HepG2 (cell line): ENCODE results near the gene BICRAL. TPM values are rescaled to one million over a fixed set of nuclear protein-coding genes. Genes with fewer than 3 reads are reported as not detected.
"Not testable (repeated sequence)": the region's sequence is repeated elsewhere in the genome, so short reads cannot be mapped to it uniquely, and the experiment has no call there.

Experiments used
- ATAC-seq: fragments of 200-7000 bp; cut with Tn5 transposase; 3 replicates; pipeline ENCODE4 v1.9.1; 2020; ENCODE audit warnings: mild to moderate bottlenecking, moderate library complexity
- BruUV-seq: library from RNA; stranded (reverse); fragments of 400-500 nt; replicated peaks from 2 replicates; lab custom pipeline; 2021; lab: Mats Ljungman, UMichigan
- CTCF ChIA-PET: fragments of 300-600 bp; formaldehyde crosslinking; extraction: SDS; loops from one replicate; lab custom pipeline; 2021; ENCODE audit warnings: low total read pairs, inconsistent platforms, low intra/inter-chr PET ratio; lab: Yijun Ruan, JAX
- POLR2A ChIA-PET: fragments of 350-600 bp; sonication (Branson Sonifier 250); formaldehyde crosslinking; loops from one replicate; lab custom pipeline; 2020; ENCODE audit warnings: antibody characterized with exemption, inconsistent platforms; lab: Yijun Ruan, JAX
- DNase-seq: peaks from one replicate; pipeline ENCODE4 v3.0.0-alpha.2; 2015; ENCODE audit warnings: low spot score
- FAIRE-seq: peaks from 3 replicates; lab custom pipeline; 2011; peaks lifted over from hg19 to GRCh38; lab: Jason Lieb, UNC
- H2AFZ ChIP-seq: one replicate; pipeline ENCODE4 v1.6.1; 2011; ENCODE audit warnings: low read length, inconsistent platforms
- H3K27ac ChIP-seq: fragments of 300-600 bp; 3 replicates; pipeline ENCODE4 v1.8.0; 2011; ENCODE audit warnings: mixed run types, mild to moderate bottlenecking, mixed read lengths, low read length, inconsistent platforms; ENCODE audit not compliant: insufficient read depth; ENCODE audit errors: extremely low read length
- H3K27me3 ChIP-seq, 2 experiments: fragments of 200-600 bp in 1 of 2; 2 replicates in 1 of 2; 3 replicates in 1 of 2; pipeline versions ENCODE4 v1.6.0 to v1.8.0; 2011; ENCODE audit warnings: low read length in 2 of 2, mild to moderate bottlenecking in 2 of 2, moderate library complexity in 2 of 2, inconsistent platforms in 1 of 2; ENCODE audit not compliant: insufficient read depth in 2 of 2, control insufficient read depth in 1 of 2
- H3K36me3 ChIP-seq, 2 experiments: fragments of 200-600 bp in 1 of 2; replicated peaks in 1 of 2; 2 replicates in 1 of 2; 3 replicates in 1 of 2; pipeline versions ENCODE4 v1.5.1 to v1.8.0; 2011; ENCODE audit warnings: low read length in 2 of 2, inconsistent platforms in 1 of 2; ENCODE audit not compliant: insufficient read depth in 2 of 2, control insufficient read depth in 1 of 2
- H3K4me1 ChIP-seq: 2 replicates; pipeline ENCODE4 v1.5.1; 2012; ENCODE audit warnings: low read length, inconsistent platforms; ENCODE audit not compliant: insufficient read depth
- H3K4me2 ChIP-seq: 2 replicates; pipeline ENCODE4 v1.6.0; 2011; ENCODE audit warnings: low read depth, low read length, inconsistent platforms
- H3K4me3 ChIP-seq, 3 experiments: fragments of 200-600 bp in 1 of 3; sonication (generic), shearing (Covaris generic) in 1 of 3; replicated peaks in 1 of 3; 2 replicates each; pipeline ENCODE4 v1.5.1; 2011 to 2016; ENCODE audit warnings: low read length in 3 of 3, inconsistent platforms in 2 of 3, low read depth in 2 of 3, mild to moderate bottlenecking in 2 of 3, control low read depth in 1 of 3, mixed read lengths in 1 of 3; ENCODE audit not compliant: insufficient read depth in 1 of 3
- H3K79me2 ChIP-seq: one replicate; pipeline ENCODE4 v1.6.1; 2011; ENCODE audit warnings: low read length, inconsistent platforms; ENCODE audit not compliant: insufficient read depth
- H3K9ac ChIP-seq: 2 replicates; pipeline ENCODE4 v1.6.0; 2011; ENCODE audit warnings: mild to moderate bottlenecking, low read depth, low read length, inconsistent platforms; ENCODE audit not compliant: insufficient read depth
- H3K9me3 ChIP-seq: 2 replicates; pipeline ENCODE4 v1.5.1; 2012; ENCODE audit warnings: mild to moderate bottlenecking, low read length
- H4K20me1 ChIP-seq: 2 replicates; pipeline ENCODE4 v1.6.0; 2011; ENCODE audit warnings: inconsistent platforms, mild to moderate bottlenecking, low read length, moderate library complexity; ENCODE audit not compliant: insufficient read depth
- FOXA1 ChIP-seq, 2 experiments: fragments of 450-650 bp in 1 of 2; sonication (generic) in 1 of 2; formaldehyde crosslinking in 1 of 2; IDR thresholded peaks; 2 replicates each; pipeline versions ENCODE4 v1.4.0 to v1.6.1; 2016 to 2020; ENCODE audit warnings: missing genetic modification reagents in 1 of 2
- LCORL ChIP-seq, 2 experiments: fragments of 450-650 bp in 1 of 2; sonication (generic) in 1 of 2; formaldehyde crosslinking in 1 of 2; IDR thresholded peaks; 2 replicates each; pipeline versions ENCODE4 v1.5.0 to v1.6.1; 2017 to 2020; ENCODE audit warnings: antibody characterized with exemption in 1 of 2, missing genetic modification reagents in 1 of 2
- SOX6 ChIP-seq, 2 experiments: fragments of 450-650 bp in 1 of 2; sonication (generic) in 1 of 2; formaldehyde crosslinking in 1 of 2; IDR thresholded peaks; 2 replicates each; pipeline versions ENCODE4 v1.4.0 to v1.6.1; 2017 to 2020; ENCODE audit warnings: antibody characterized with exemption in 1 of 2, mild to moderate bottlenecking in 1 of 2, missing genetic modification reagents in 1 of 2
- TAF1 ChIP-seq: sonication (generic); formaldehyde crosslinking; IDR thresholded peaks from 2 replicates; pipeline ENCODE4 v1.4.0; 2020; ENCODE audit warnings: missing genetic modification reagents
- ZNF281 ChIP-seq: sonication (generic); formaldehyde crosslinking; IDR thresholded peaks from 2 replicates; pipeline ENCODE4 v1.4.0; 2020; ENCODE audit warnings: missing genetic modification reagents, borderline replicate concordance
- ZNF510 ChIP-seq: sonication (generic); formaldehyde crosslinking; IDR thresholded peaks from 2 replicates; pipeline ENCODE4 v1.4.0; 2020; ENCODE audit warnings: low read depth, mild to moderate bottlenecking, missing genetic modification reagents
- ZNF615 ChIP-seq: sonication (generic); formaldehyde crosslinking; IDR thresholded peaks from 2 replicates; pipeline ENCODE4 v1.5.0; 2020; ENCODE audit warnings: mild to moderate bottlenecking, missing genetic modification reagents, borderline replicate concordance
- WGBS: methylation state at CpG from one replicate; pipeline ENCODE4 v1.1.6; 2017; ENCODE audit warnings: low lambda C conversion rate; 5-methylcytosine and 5-hydroxymethylcytosine counted together
- in situ Hi-C: cut with HindIII; loops from 2 replicates; pipeline ENCODE4 v1.10.0; 2017; ENCODE audit warnings: low pct_unique_long_range_greater_than_20kb; ENCODE audit not compliant: extremely low pct_ligation_motif_present
- intact Hi-C: fragments of 100-400 bp; cut with micrococcal nuclease; formaldehyde crosslinking; loops from one replicate; pipeline ENCODE4 v1.10.0; 2022; ENCODE audit not compliant: unreplicated experiment
- polyA plus RNA-seq, 8 experiments: library from polyadenylated mRNA; depleted of rRNA in 3 of 8; stranded (reverse) in 7 of 8; unstranded in 1 of 8; fragments of >200 nt; fragmentation: Illumina TruSeq in 4 of 8; extraction: Trizol in 4 of 8; gene quantifications; 2 replicates each; pipeline versions ENCODE4 v1.2.1 to v1.2.3, GENCODE V29; 2011 to 2016; ENCODE audit warnings: low read depth in 4 of 8, missing spikeins in 1 of 8, mixed read lengths in 1 of 8; ENCODE audit not compliant: insufficient read depth in 1 of 8
- total RNA-seq, 5 experiments: library from RNA; depleted of rRNA; stranded (reverse); fragments of >200 nt; fragmentation: Illumina TruSeq; extraction: Trizol; gene quantifications; 2 replicates each; pipeline ENCODE4 v1.2.3, GENCODE V29; 2016; ENCODE audit warnings: low read depth in 1 of 5
- TF ChIP-seq, protein P1 (sequence below): sonication (generic); formaldehyde crosslinking; IDR thresholded peaks from 2 replicates; pipeline ENCODE4 v1.8.0; 2022; ENCODE audit warnings: mild to moderate bottlenecking, missing genetic modification reagents, moderate library complexity
- TF ChIP-seq, protein P2 (sequence below): sonication (generic); formaldehyde crosslinking; IDR thresholded peaks from 2 replicates; pipeline ENCODE4 v1.4.0; 2020; ENCODE audit warnings: low read depth, mild to moderate bottlenecking, missing genetic modification reagents

Gene BICRAL
- total and polyA plus RNA-seq, 2 of the 13 experiments (the other 11 are each of a cell fraction or from before 2014, with no cell fraction given), result 5.0 to 13.5 TPM

DNA sequence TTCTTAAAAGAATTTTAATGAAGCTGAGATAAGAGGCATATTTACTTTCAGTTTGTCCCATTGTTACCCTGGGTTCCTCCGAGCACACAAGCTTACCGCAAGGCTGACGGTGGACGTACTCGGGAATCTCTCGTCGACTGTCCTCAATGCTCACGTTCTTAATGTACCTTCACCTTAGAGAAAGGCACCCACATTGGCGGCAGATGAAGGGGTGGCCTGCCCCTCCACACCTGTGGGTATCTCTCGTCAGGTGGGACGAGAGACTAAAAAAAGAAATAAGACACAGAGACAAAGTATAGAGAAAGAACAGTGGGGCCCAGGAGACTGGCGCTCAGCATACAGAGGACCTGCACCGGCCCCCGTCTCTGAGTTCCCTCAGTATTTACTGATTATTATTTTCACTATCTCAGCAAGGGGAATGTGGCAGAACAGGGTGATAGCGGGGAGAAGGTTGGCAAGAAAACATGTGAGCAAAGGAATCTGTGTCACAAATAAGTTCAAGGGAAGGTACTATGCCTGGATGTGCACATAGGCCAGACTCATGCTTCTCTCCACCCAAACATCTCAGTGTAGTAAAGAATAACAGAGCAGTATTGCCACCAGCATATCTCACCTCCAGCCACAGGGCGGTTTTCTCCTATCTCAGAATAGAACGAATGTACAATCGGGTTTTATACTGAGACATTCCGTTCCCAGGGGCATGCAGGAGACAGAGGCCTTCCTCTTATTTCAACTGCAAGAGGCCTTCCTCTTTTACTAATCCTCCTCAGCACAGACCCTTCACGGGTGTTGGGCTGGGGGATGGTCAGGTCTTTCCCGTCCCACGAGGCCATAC, 120.8 kb downstream of the BICRAL start:
- not testable (repeated sequence) for FAIRE-seq; H3K36me3 ChIP-seq; H3K79me2 ChIP-seq; H3K27me3 ChIP-seq; H4K20me1 ChIP-seq; DNase-seq; H3K9me3 ChIP-seq; BruUV-seq; TF ChIP-seq LCORL, SOX6, FOXA1 (IDR thresholded peaks at IDR 0.05)
- peak overlapping the region; percentile 66 for H2AFZ ChIP-seq
- H3K9ac ChIP-seq, result peak overlapping the region; percentile 58
- ChIA-PET POLR2A (interaction anchor here (0.8 to 1.6 kb wide), 11 partner anchors 9 to 241 kb away, joined by 3 to 16 read pairs (median 7); partner anchors contain the start of genes CNPY3, CUL7, KLHDC3 and MEA1), CTCF (interaction anchor here (2.6 kb wide), 1 partner anchor 241 kb away, joined by 19 read pairs; no protein-coding TSS in a partner anchor)
- in situ Hi-C loops, result loop anchor here (5.0 kb wide), 1 partner anchor 240 kb away; no protein-coding TSS in a partner anchor
- peak overlapping the region; percentile 48 to 71 (median 63) for H3K4me3 ChIP-seq
- H3K4me2 ChIP-seq, result peak overlapping the region; percentile 85
- ATAC-seq, result peak; percentile 68
- under 1% methylated on average over 22 of the region's 22 CpGs for whole genome bisulfite sequencing
- H3K27ac ChIP-seq, result peak overlapping the region; percentile 57
- H3K4me1 ChIP-seq, result peaks cover 38% of the 10 kb centered on the region
- intact Hi-C loops, result loop anchor here (5.0 kb wide), 1 partner anchor 35 kb away; no protein-coding TSS in a partner anchor
- TF ChIP-seq ZNF281 (CRISPR knock-in tag), result peak; percentile 59; the same call in 1 of the 2 replicates
- 0 out of 2 replicates have a peak, but pooled peaks have one; percentile 27 for TF ChIP-seq ZNF510 (CRISPR knock-in tag)
- TF ChIP-seq, protein P1, sequence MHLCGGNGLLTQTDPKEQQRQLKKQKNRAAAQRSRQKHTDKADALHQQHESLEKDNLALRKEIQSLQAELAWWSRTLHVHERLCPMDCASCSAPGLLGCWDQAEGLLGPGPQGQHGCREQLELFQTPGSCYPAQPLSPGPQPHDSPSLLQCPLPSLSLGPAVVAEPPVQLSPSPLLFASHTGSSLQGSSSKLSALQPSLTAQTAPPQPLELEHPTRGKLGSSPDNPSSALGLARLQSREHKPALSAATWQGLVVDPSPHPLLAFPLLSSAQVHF (CRISPR knock-in tag), result 0 out of 2 replicates have a peak, but pooled peaks have one; percentile 24
- peak; percentile 44; the same call in 1 of the 2 replicates for TF ChIP-seq TAF1 (CRISPR knock-in tag)
- 0 out of 2 replicates have a peak, but pooled peaks have one; percentile 32 for TF ChIP-seq ZNF615 (CRISPR knock-in tag)
- TF ChIP-seq LCORL (CRISPR knock-in tag; IDR thresholded peaks at IDR 0.05), result peak; percentile 48; the same call in 1 of the 2 replicates
- TF ChIP-seq SOX6 (CRISPR knock-in tag; IDR thresholded peaks at IDR 0.05), result 0 out of 2 replicates have a peak, but pooled peaks have one; percentile 23
- TF ChIP-seq, protein P2, sequence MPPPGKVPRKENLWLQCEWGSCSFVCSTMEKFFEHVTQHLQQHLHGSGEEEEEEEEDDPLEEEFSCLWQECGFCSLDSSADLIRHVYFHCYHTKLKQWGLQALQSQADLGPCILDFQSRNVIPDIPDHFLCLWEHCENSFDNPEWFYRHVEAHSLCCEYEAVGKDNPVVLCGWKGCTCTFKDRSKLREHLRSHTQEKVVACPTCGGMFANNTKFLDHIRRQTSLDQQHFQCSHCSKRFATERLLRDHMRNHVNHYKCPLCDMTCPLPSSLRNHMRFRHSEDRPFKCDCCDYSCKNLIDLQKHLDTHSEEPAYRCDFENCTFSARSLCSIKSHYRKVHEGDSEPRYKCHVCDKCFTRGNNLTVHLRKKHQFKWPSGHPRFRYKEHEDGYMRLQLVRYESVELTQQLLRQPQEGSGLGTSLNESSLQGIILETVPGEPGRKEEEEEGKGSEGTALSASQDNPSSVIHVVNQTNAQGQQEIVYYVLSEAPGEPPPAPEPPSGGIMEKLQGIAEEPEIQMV (CRISPR knock-in tag), result peak; percentile 57; the same call in 1 of the 2 replicates
- peak; percentile 54 for TF ChIP-seq FOXA1 (CRISPR knock-in tag; IDR thresholded peaks at IDR 0.05)
